Pons (tissue), 1 donor: ENCODE measurements around the gene PACSIN2.
"Not testable (repeated sequence)": the region's sequence is repeated elsewhere in the genome, so short reads cannot be mapped to it uniquely, and the experiment has no call there.

Experiments used
- DNase-seq: peaks from one replicate; pipeline ENCODE4 v3.0.0-alpha.2; 2016; ENCODE audit warnings: low spot score

PACSIN2 gene

DNA sequence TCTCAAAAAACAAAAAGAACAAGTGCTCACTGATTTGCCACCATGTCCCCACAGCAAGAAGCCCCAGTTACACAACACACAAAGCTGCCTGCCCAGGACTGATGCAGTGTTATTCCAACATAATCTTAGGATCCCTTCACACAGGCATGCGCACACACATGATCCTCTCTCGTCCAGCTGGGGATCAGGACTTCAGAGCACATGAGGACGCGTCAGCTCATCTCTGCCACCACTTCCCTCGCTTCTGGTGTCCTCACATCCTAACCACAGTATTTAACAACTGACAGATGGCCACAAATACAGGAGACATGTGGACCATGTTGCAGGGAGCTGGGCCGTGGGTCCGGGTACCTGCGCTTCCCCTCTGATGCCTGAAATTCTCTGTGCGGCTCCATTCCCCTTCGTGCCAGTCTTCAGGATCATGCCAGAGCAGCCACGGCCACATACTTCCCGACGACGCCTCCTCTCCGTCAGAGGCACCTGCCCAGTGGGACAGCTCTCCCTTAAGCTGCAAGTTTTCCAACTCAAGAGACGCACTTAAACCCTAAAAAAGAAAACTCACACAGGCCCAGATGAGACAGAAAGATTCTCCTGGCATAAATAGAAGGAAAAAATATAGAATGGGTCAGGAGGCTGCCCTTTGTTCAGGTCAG, 68.3 kb downstream of the PACSIN2 start:
- DNase-seq = no peak

DNA sequence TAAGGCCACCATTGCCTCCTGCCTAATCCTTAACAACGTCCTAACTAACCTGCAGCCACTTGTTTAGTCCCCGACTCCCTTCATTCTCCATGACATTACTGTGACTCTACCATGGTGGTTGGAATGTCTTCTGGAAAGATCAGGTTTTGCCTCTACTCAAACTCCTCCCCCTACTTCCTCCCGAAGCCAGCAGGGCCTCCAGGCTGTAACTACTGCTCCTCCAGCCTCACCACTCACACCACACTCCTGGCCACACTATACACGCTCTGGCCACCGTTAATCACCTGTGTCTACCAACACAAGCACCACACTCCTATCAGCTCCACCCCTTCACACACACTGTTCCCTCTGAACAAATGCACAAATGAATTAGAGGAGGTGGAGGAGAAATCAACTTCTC, 69.2 kb downstream of the PACSIN2 start:
- no peak for DNase-seq

DNA sequence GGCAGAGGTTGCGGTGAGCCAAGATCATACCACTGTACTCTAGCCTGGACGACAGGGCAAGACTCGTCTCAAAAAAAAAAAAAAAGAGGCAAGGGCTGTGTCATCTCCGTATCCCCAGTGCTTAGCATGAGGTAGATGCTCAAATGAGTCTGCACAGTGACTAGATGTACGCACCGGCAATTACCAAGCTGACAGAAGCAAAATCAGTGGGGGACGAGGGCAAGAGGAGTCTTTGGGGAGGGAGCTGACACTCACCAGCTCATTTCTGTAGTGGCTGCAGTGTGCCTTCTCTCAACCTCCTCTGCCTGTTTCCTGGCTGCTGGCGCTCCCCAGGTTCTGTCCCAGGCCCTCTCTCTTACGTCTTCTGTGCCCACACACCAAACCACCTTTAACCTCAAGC, 69.9 kb downstream of the PACSIN2 start:
- DNase-seq = no peak

DNA sequence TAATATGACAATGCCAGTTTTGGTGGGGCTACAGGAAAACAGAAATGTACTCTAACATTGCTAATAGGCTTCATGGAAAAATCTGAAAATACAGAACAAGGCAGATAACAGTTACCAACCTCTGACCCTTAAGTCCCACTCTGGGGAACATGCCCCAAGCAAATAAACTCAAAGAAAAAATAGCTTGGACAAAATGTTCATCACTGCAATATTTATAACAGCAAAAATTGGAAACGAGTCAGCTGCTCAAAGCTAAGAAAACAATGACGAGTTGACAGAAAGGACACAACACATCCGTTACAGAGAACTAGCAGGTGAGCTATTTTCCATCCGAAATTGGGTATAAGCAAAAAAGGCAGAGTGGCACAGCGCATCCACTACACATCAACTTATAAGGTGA, 70.5 kb downstream of the PACSIN2 start:
- DNase-seq = no peak

DNA sequence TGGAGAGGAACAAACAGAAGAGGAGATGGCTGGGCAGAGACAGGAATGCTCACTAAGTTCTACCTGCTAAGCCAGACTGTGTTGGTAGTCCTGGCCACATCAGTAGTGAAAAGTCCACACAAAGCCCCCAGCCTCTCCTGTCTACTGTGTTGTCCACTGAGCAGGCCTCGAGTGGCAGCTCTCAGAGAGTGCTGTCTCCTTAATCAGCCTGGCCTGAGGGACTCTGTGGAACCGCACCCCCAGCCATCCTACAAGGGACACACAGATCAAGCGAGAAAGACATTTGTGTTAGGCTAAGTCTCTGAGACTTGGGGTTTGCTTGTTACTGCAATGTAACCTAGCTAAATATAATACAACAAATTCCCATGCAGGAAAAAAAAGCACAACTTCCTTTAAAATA, 71.0 kb downstream of the PACSIN2 start:
- DNase-seq = no peak

DNA sequence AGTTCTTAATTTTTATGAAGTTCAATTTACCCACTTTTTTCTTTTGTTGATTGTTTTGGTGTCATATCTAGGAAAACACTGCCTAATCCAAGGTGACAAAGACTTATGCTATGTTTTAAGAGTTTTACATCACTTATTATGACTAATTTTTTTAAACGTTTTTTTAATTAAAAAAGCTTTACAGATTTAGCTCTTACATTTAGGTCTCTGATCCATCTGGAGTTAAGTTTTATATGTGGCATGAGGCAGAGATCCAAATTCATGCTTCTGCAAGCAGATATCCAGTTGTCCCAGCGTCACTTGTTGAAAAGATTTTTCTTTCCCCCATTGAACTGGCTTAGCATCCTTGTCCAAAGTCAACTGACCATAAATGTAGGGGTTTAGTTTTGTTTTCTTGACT, 72.6 kb downstream of the PACSIN2 start:
- DNase-seq = no peak

DNA sequence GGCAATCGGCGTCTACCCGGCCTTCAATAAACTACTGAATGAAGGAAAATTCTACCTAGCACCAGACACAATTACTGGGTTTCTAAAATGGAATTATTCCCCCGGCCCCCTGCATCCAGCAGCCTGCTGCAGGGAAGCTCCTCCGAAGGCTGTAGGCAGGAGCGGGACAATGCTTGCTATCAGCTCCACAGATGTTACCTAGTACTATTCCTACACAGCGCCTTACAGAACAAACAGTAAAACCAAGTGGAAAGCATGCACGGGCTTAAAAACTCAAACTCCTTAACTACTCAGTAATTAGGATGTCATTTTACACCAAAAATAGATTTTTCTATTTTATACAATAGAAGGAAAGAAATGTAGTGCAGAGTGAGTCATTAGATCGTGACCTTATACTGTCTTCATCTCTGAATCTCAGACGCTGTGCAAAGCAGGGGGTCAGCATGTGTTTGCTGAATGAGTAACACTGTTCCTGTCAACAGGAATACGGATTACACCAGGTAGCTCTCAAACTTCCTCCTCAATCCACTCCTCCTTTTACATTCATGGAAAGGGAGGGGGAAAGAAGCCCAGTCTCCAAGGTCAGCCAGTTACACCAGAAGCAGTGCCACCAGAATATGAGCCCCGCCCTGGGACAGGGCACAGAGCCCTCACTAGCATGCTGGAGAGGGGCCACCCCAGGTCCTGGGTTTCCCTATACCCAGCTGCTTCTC, 74.9 kb downstream of the PACSIN2 start:
- no peak for DNase-seq

DNA sequence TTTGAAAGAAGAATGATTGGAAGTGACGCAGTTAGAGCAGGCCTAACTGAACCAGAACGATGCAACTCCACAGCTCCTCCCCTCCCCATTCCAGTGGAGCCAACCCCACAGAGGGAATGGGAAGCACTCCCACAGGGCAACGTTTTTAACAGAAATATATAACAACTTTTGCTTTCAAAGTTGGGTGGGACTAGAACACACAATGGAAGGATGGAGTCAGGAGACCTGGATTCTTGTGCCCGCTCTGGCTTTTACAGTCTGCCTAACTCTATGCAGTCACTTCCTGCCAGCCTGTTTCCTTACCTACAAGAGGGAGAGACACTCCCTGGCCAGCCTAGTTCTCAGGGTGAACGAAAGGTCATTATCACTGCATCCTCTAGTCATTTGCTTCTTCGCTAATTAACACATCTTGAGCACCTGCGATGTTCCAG, 75.5 kb downstream of the PACSIN2 start:
- no peak for DNase-seq

DNA sequence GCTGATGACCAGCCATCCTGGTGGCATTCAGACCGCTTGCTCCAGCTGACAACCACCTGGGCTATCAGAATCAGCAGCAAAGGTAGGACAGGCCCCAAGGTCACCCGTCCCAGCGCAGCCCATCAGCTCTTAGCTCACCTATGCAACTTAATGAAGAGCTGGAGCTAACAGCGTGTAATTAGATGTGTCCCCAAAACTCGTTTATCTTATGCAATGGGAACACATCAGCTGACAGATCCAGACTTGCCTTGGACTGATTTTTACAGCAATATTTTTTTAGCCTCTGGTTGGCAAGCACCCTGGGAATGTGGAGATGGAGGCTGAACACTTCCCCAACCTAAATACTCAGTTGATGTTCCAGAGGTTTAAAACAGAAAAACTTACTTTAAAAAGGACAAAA, 76.0 kb downstream of the PACSIN2 start:
- DNase-seq = no peak

DNA sequence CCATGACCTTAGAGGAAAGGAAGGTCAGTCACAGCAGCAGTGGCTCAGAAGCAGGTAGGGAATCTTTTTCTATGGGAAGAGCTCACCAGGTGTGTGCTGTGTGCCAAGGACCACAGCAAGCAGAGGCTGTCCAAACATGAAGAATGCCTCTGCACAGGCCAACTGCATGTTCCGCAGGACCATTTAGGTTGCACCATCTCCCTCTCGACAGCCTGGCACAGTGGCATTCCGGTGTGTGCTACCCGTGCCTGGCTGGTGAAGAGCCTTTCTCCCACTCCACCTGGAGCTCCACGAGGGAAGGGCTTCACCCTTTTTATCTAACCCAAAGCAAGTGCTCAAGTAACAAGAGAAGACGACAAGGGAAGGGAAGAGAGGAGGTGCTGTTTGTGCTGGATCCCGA, 76.5 kb downstream of the PACSIN2 start:
- no peak for DNase-seq

DNA sequence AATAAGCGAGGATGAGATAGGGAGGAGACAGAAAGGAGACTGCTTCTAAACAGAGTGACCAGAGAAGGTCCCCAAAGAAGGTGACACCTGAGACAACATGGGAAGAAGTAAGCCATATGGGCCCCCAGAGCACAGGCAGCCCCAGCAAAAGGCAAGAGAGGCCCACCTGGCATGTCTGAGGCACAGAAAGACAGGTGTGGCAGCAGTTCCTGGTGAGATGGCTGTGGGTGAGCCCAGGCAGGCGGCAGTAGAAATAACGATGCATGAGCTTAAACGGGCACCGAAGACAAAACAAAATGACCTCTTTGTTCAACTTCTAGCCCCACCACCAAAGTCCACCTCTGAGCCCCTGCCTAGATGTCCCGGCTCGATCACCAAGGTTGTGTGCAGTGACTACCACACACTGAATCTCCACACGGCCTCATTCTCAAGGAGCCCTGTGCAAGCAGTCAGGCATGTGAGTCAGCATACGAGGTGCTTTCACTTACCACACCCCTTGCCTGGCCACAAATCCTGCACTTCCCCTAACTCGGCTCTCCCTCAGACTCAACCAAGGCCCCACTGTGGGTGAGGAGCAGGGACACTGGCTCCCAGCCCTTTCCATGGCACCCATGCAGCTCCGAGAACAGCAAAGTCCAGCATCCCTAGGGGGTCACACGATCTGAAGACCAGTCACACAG, 77.6 kb downstream of the PACSIN2 start:
- no peak for DNase-seq

DNA sequence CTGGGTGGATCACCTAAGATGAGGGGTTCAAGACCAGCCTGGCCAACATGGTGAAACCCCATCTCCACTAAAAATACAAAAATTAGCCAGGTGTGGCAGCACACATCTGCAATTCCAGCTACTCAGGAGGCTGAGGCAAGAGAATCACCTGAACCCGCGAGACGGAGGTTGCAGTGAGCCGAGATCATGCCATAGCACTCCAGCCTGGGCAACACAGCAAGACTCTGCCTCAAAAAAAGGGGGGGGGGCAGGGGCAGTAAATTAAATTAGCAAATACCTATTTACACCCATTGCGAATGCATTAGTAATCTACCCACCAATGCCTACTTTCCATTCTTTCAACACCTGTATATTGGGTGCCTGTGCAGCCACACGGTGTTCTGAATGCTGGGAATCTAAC, 78.3 kb downstream of the PACSIN2 start:
- DNase-seq = not testable (repeated sequence)

DNA sequence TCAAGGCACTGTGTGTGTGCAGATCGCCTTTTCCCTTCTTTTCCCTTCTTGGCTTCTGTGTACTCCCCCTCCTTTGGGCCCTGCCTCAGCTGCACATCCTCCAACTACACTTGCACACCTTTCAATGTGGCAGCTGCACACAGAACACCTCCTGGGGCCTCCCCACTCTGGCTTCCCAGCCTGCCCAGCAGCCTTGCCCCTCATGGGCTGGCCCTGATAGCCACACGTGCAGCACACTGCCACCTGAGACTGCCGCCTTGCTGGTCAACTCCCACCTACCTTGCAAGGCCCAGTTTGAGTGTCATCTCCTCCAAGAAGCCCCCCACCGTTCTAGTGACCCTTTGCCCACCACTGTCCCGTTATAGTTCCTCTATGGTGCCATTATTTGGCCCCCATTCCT, 80.6 kb downstream of the PACSIN2 start:
- DNase-seq = no peak

DNA sequence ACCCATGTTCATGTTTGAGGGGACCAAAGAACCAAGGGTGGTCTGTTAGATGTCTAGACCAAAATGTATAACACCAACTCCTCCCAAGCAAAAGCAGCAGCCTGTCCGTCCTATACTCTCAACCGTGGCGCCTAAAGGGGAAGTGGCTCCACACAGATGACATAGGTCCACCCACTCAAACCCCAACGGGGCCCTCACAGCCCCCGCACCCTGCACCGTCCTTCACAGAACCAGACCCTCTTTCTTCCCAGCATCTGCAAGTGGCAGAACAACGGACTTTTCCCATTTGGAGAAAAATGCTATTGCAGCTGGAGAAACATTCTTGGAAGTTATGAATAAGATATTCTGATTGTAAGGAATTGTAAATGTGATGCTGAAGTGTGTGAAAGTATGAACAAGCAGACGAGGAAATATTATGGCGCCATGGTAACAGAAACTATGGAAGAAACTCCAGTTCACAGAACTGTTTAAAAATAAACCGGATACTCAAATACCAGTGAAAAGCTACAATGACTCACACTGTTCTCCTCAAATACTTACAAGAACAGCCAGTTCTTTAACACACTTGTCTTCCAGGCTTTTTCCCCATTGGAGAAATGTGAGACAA, 81.4 kb downstream of the PACSIN2 start:
- DNase-seq = no peak

DNA sequence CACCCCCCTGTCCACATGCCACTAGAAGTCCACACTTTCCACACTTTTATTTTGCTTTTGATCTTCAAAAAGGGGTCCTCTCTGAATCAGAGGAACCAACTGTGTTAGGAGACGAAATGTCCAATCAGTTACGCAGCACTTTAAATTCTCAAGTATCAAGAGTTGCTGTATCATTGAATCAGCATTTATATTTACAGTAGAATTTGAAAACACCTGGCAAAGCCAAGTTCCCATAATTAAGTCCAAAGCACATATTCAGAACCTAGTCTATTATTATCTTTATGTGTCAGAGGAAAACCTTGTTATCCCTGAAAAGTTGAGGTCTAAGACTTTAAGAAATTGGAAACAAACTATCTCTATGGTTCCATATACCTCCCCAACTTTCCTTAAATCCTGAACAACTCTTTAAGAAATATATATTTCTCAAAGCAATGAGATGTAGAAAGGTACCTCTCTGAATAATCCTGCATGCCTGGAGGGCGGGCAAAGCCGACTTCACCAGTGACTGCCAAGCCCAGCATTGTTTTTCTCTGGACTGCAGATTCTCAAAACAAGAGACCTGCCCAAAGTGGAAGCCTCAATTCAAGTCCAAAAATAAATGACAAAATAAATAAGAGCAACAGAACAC, 82.0 kb downstream of the PACSIN2 start:
- DNase-seq = no peak

DNA sequence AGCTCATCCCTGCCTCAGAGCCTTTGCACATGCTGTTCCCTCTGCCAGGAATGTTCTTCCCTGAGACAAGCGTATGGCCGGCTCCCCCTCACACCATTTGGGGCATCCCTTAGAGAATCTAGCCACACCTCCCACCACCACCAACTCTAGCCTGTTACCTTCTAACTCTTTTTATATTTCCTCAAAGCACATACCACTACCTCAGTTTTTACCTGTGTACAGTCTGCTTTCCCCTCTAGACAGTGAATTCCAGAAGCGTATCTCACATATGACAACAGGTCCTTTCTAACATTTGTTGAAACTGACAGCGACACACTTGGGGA, 82.8 kb downstream of the PACSIN2 start:
- DNase-seq = no peak

DNA sequence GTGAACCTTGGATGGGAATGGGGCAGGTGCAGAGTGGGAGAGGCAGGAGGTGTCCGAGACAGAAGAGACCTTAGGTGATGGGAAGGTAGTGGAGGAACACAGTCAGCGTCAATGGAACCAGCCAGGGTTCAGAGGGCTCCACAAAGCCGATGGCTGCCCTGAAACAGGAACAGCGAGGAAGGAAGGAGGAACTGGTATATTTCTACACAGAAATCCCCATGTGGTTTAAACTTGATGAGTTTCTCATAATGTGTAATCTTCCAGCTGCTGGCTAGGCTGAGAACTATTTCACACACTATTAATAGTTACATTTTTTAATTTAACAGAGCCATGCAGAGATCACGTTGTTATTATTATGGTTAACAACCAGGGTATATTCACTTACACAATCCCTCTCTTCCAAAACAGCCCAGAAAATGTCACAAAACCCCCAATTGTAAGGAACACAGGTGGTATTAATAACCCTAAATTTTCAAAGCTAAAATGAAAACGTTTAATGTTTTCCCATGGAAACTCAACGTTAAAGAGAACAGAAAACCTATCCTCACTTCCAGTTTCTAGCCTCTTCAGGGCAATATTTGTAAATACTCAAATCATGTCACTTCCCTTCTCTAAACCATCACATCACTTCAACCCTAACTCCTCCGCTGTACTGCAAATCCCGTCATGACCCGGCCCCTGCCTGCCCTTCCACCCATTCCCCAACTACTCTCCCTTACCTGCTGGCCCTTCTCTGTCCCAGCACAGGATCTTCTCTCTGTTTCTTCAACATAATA, 83.3 kb downstream of the PACSIN2 start:
- DNase-seq = no peak

DNA sequence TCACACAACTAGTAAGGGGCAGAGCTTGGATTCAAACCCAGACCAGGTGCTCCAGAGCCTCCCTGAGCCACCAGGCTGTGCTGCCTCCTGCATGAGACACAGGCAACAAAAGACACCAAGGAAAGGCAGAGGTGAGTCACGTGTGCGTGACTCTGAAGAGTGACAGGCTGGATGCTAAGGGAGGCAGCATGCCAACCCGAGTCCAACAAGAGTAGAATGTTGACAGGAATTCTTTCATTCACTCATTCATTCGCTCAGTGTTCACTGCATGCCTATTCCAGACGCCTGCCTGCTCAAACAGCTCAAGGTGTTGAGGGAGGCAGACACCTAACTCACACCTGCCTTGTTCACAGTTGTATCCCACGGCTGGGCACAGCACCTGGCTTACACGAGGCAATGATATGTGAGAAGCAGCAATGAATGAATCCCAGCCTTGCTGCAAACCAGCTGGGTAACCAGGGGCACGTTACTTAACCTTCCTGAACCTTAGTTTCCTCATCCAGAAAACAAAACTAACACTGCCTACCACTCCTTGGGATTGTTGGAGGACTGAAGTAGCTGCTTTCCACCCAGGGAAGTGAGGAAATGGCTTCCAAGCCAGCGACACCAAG, 84.0 kb downstream of the PACSIN2 start:
- no peak for DNase-seq

DNA sequence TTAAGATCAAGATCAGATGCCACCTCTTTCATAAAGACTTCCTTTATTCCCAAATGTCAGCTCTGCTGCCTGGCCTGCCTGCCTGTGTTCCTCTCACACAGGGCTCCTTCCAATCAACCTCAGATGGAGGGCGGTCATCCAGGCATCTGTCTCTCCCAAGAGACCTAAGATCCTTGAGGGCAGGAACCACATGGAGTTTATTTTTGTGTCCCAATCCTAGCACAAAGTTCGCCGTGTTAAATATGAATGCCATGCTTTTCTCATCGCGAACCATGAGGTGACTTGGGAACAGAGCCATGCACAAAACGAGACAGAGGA, 85.2 kb downstream of the PACSIN2 start:
- DNase-seq = no peak

DNA sequence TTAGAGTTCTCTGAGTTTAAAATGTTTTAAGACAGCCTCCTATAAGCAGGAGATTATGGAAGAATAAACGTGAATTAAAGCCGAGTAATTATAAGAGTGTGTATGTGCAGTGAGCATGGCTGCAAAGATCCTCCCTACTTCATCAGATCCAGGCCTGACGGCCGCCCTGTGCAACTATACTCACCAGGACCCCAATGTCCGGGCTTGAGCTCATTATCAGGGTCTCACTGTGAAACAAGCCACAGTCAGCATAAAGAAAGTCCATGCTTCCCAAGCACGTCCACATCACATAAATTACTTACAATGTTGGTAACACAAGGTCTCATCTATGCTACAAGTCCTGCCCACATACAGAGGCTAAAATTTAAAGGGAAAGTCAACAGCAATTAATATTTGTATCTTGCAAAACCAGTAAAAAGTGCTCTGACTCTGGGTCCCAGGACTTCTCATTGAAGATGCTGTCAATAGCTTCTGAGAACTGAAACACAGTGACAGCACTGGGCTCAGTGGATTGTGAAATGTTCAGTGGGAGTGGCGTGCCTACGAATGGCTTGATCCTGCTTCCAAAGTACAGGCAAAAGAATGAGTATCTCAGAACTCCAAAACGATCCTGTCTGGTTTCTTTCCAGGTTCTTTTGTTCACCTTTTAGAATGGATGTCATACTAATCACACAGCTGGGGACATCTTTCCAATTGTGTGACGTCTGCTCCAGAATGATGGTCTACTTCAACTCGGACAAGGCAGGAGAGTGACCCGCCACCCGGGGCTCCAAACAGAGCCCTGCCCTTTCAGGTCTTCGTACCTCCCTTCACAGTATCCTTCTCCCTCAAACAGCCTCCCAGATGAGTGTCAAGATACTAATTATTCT, 85.7 kb downstream of the PACSIN2 start:
- no peak for DNase-seq

DNA sequence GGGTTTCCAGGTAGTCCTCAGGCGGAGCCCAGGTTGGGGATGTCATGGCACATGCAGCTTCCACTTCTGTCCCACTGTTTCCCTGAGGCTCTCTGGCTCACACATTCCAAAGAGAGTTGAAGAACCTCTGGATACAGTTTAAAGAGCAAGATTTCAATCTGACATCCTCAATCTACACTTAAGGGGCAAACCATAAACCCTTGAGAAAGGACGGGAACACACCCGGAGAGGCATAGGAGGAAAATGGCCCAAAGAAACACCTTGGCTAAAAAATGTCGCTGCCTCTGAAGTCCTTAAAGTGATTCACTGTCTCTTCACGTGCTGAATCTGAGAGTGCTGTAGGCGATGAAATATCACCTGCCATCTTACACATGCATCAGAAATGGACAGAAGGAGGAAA, 87.0 kb downstream of the PACSIN2 start:
- DNase-seq = no peak
